ENCODE measurements around the gene ULK4. TPM values are rescaled to one million over a fixed set of nuclear protein-coding genes. Genes with fewer than 3 reads are reported as not detected.
A peak's percentile ranks its signal among the peaks of the same experiment; 100 is the strongest.

The ULK4 gene
- total and polyA plus RNA-seq, 2 of the 8 experiments (the other 6 are each of a cell fraction or from before 2014, with no cell fraction given): 3.0 to 10.8 TPM

DNA sequence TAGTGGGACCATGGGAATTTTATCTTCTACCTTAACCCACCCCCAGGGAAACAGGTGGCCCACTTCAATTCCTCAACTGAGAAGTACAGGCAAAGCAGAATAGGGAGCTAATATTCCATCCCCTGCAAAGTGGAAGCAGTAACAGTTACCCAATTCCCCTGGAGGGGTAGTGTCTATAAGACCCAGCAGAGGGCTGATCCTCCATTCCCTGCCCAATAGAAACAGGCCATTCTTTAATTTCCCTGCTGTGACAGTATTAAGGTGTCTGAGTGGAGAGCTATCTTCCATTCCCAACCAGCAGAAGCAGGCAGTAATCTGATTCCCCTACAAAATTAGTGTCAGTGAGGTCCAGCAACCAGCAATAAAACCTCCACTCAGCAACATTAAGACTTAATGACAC lies 219.8 kb downstream of the ULK4 start:
- no peak overlapping the region for H2AK5ac ChIP-seq (ENCODE audit: low read depth, low read length)
- CTCF ChIA-PET (ENCODE audit: partially characterized antibody): interaction anchor here (0.8 to 1.0 kb wide), 2 partner anchors 9 to 357 kb away, joined by 3 read pairs; no protein-coding TSS in a partner anchor
- FAIRE-seq (peak; percentile 73), DNase-seq (ENCODE audit: low read depth in 1 of 2, low spot score in 2 of 2) (no peak)
- no peak overlapping the region for H3K4me3 ChIP-seq (ENCODE audit: extremely low read depth in 1 of 4, insufficient read depth in 2 of 4, low read depth in 3 of 4, low read length in 4 of 4)
- no peaks in the 10 kb centered on the region for H3K9me3 ChIP-seq (ENCODE audit: insufficient read depth in 2 of 2, low read depth in 1 of 2, low read length in 1 of 2)
- no peak overlapping the region for H2AFZ ChIP-seq (ENCODE audit: low read length)
- no peak overlapping the region for H3K4ac ChIP-seq (replicated peaks; ENCODE audit: insufficient read length, low read depth, low read length)
- peaks cover 0 to 5% (median 2%) of the 10 kb centered on the region in 4 experiments; a peak in 3 of 7 replicates for H3K4me1 ChIP-seq (replicated peaks in 1 of 4; ENCODE audit: control insufficient read depth in 3 of 4, insufficient read depth in 4 of 4, low read length in 3 of 4)
- H3K18ac ChIP-seq (ENCODE audit: extremely low read depth, low read length): no peak overlapping the region
- no peak overlapping the region for H4K5ac ChIP-seq (ENCODE audit: insufficient read length, low read depth, low read length)
- H3K9ac ChIP-seq (replicated peaks in 1 of 4; ENCODE audit: extremely low read depth in 1 of 4, low read depth in 3 of 4, low read length in 3 of 4): no peak overlapping the region
- POLR2A ChIA-PET (ENCODE audit: partially characterized antibody): no interaction called here
- H3K27ac ChIP-seq (ENCODE audit: low read depth, low read length): no peak overlapping the region
- no peak overlapping the region for H2BK12ac ChIP-seq (ENCODE audit: low read depth, low read length)
- H2BK15ac ChIP-seq (ENCODE audit: low read length): no peak overlapping the region
- H4K8ac ChIP-seq (ENCODE audit: extremely low read depth, insufficient read depth, low read length): no peak overlapping the region
- no peaks in the 10 kb centered on the region for H3K23me2 ChIP-seq (ENCODE audit: low read depth, low read length)
- no peaks in the 10 kb centered on the region for H3K27me3 ChIP-seq (replicated peaks in 1 of 4; ENCODE audit: control insufficient read depth in 3 of 4, extremely low read depth in 1 of 4, insufficient read depth in 3 of 4, low read length in 3 of 4)
- H2BK5ac ChIP-seq (ENCODE audit: low read depth, low read length): no peak overlapping the region
- H3K79me2 ChIP-seq (ENCODE audit: control insufficient read depth in 1 of 2, insufficient read depth in 2 of 2, low read length in 2 of 2): no peaks in the 10 kb centered on the region
- H3K14ac ChIP-seq (ENCODE audit: insufficient read length): no peak overlapping the region
- no peak overlapping the region for H2BK20ac ChIP-seq (ENCODE audit: low read length)
- no peaks in the 10 kb centered on the region for H3K36me3 ChIP-seq (ENCODE audit: control insufficient read depth in 2 of 4, insufficient read depth in 4 of 4, low read length in 3 of 4)
- H4K91ac ChIP-seq (replicated peaks; ENCODE audit: insufficient read length, low read length): no peak overlapping the region
- TF ChIP-seq NRF1 (IDR thresholded peaks at IDR 0.05; ENCODE audit: low read depth, low read length): no peak
- TF ChIP-seq, protein P1, sequence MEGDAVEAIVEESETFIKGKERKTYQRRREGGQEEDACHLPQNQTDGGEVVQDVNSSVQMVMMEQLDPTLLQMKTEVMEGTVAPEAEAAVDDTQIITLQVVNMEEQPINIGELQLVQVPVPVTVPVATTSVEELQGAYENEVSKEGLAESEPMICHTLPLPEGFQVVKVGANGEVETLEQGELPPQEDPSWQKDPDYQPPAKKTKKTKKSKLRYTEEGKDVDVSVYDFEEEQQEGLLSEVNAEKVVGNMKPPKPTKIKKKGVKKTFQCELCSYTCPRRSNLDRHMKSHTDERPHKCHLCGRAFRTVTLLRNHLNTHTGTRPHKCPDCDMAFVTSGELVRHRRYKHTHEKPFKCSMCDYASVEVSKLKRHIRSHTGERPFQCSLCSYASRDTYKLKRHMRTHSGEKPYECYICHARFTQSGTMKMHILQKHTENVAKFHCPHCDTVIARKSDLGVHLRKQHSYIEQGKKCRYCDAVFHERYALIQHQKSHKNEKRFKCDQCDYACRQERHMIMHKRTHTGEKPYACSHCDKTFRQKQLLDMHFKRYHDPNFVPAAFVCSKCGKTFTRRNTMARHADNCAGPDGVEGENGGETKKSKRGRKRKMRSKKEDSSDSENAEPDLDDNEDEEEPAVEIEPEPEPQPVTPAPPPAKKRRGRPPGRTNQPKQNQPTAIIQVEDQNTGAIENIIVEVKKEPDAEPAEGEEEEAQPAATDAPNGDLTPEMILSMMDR (IDR thresholded peaks at IDR 0.05; ENCODE audit: control extremely low read depth in 1 of 3, insufficient read depth in 1 of 3, low read depth in 1 of 3, low read length in 3 of 3): peak in 2 of 3 experiments; percentile 8 to 27; a peak in 2 of 4 replicates
- TF ChIP-seq SIN3A (conservative IDR thresholded peaks at IDR 0.05 in 1 of 2, IDR thresholded peaks at IDR 0.05 in 1 of 2; ENCODE audit: low read depth in 1 of 2, low read length in 2 of 2): no peak
- 0 out of 4 replicates have a peak, but pooled peaks of 1 of the 2 experiments have one; percentile 11 for TF ChIP-seq RAD21 (IDR thresholded peaks at IDR 0.05 in 1 of 2, conservative IDR thresholded peaks at IDR 0.05 in 1 of 2; ENCODE audit: low read depth in 2 of 2, low read length in 2 of 2)
- TF ChIP-seq CEBPB (IDR thresholded peaks at IDR 0.05; ENCODE audit: low read depth, low read length): peak; percentile 18; the same call in 1 of the 2 replicates
- no peak overlapping the region for H3K56ac ChIP-seq (replicated peaks; ENCODE audit: insufficient read length, low read depth, low read length)
- H4K20me1 ChIP-seq (replicated peaks in 1 of 2; ENCODE audit: control insufficient read depth in 1 of 2, insufficient read depth in 2 of 2, low read length in 2 of 2): no peaks in the 10 kb centered on the region
- no peaks in the 10 kb centered on the region for H3K79me1 ChIP-seq (ENCODE audit: low read depth, low read length)
- no peak overlapping the region for H2BK120ac ChIP-seq (replicated peaks; ENCODE audit: low read depth, low read length)
- H3K23ac ChIP-seq (ENCODE audit: insufficient read length): no peak overlapping the region
- H3K4me2 ChIP-seq (ENCODE audit: insufficient read depth in 1 of 2, low read depth in 2 of 2, low read length in 2 of 2): no peak overlapping the region

All from H1 (cell line).